ENCODE measurements around the gene SLC49A4.

The SLC49A4 gene

GRCh38 chr3:122930063-122930997 lies 135.5 kb downstream of the SLC49A4 start:
- no peak for DNase-seq (ENCODE audit: low read depth)

Measured in T follicular helper cell (primary cell).